ENCODE results near the gene ACSF3.

- TF ChIP-seq CTCF (conservative IDR thresholded peaks at IDR 0.05; ENCODE audit: low read depth, low read length) (no peak), MXI1 (IDR thresholded peaks at IDR 0.05; ENCODE audit: borderline replicate concordance, low read depth, low read length) (no peak), RAD21 (IDR thresholded peaks at IDR 0.05; ENCODE audit: low read length) (no peak), POLR2A (IDR thresholded peaks at IDR 0.05; ENCODE audit: low read depth, low read length) (no peak), ELK1 (IDR thresholded peaks at IDR 0.05; ENCODE audit: borderline replicate concordance, low read depth, low read length) (no peak), USF2 (IDR thresholded peaks at IDR 0.05; ENCODE audit: low read depth, low read length) (no peak), CEBPB (IDR thresholded peaks at IDR 0.05; ENCODE audit: low read depth, low read length) (no peak), RFX5 (IDR thresholded peaks at IDR 0.05; ENCODE audit: low read depth, low read length) (no peak), SMC3 (IDR thresholded peaks at IDR 0.05; ENCODE audit: low read depth, low read length) (no peak), CHD1 (IDR thresholded peaks at IDR 0.05; ENCODE audit: low read depth, low read length) (no peak), MAFK (IDR thresholded peaks at IDR 0.05; ENCODE audit: low read depth, low read length) (no peak)
Measured at GRCh38 chr16:89045181-89045815, 48.4 kb upstream of the ACSF3 start.
